DMS 273 (cell line): ENCODE results near the gene TMEM72.
"Not testable (repeated sequence)": the region's sequence is repeated elsewhere in the genome, so short reads cannot be mapped to it uniquely, and the experiment has no call there.

Source experiments
- DNase-seq: peaks from one replicate; lab custom pipeline; 2025; ENCODE audit not compliant: unreplicated experiment; lab: John Stamatoyannopoulos, UW

Gene TMEM72

DNA sequence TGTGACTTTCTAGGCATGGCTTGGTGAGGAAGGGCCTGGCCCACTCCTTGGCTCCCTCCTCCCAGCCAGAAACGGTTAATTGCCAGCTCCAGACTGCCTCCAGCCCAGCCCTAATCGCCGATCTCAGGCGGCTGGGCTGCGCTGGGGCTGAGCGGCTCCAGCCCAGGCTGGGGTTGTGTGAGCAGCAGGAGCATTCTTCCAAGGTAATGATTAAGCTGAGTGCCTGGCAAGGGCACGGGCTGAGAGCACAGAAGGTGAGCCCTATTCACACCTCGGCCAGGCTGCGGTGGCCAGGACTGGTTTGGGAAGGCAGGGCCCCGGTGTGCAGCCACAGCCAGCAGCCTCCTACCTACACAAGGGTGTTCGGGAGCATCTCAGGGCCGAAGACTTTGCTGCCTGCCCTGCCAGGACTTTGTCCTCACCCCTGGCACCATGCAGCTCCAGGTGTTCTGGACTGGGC lies at the start of gene TMEM72:
TSS of gene TMEM72 (plus strand) at position 257 of the 460 bp plus-strand sequence. CDS start at position 433, 176 bp downstream.
- DNase-seq: peak; percentile 37

- DNase-seq: no peak
These were observed 49.0 kb upstream of the TMEM72 start for GRCh38 chr10:44862006-44862751.

GRCh38 chr10:44862924-44863323 lies 48.2 kb upstream of the TMEM72 start:
- peak; percentile 14 for DNase-seq

DNA sequence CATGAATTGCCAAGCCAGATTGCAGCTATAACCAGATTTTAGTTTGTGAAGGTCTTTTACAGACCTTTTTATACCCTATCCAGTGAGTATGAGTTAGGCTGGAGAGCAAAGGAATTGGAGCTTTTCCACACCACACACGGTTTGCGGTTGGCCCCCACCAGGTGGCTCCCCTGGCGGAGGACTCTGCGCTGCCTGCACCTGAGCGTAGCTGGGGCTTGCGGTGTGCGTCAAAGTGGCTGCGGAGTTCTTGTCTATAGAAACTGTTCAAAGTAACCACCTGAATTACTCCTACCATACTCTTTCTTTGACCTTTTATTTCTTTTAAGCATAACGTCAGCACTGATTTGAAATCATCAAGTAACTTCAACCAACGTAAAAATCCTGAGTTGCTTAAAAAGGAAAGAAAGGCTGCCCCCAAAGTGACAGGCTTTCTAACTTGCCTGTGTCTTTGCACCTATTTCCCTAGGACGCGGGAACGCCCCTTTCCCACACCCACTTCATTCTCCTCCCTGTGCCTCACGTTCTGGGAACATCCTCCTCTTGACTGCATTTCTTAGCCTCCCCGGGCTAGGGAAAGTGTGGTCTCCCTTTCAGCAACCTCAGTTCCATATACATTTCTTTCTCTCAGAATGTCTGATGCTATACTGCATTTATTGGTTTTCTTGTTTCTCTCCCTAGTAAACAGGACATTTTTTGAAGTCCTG lies 47.6 kb upstream of the TMEM72 start:
- DNase-seq: peak; percentile 39

GRCh38 chr10:44864051-44864450 lies 47.1 kb upstream of the TMEM72 start:
- DNase-seq: peak; percentile 74

GRCh38 chr10:44864637-44865288 lies 46.4 kb upstream of the TMEM72 start:
- DNase-seq: peak; percentile 91

GRCh38 chr10:44865289-44865671 lies 45.9 kb upstream of the TMEM72 start:
- no peak for DNase-seq

GRCh38 chr10:44866367-44866766 lies 44.8 kb upstream of the TMEM72 start:
- DNase-seq: not testable (repeated sequence)

DNA sequence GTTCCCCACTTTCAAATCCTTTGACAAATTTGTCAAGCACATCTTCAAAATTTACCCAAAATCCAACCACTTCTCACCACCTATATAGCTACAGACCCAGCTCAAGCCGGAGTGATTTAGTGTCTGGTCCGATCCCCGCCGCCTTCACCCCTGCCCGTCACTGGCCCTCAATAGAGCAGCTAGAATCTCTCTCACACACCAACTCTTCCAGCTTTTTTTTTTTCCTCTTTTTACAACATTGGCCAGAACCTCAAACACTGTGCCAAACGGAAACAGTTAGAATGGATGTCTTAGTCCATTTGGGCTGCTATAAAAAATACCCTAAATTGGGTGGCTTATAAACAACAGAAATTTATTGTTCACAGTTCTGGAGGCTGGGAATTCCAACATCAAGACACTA lies 41.1 kb upstream of the TMEM72 start:
- DNase-seq: no peak

DNA sequence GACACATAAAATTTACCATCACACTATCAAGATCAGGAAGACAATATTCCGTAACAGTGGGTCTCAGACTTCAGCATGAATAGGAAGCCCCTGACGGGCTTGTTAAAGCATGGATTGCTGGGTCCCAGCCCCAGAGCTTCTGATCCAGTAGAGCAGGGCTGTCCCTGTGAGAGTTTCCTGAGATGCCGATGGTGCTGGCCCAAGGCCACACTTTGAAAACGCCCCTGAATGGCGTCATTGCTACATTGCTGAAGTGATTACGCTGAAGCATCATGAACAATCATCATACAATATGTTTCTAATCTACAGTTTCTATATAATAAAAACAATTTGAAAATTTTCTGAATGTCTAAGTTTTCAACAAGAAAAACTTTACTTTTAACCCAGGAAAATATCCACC lies 38.0 kb upstream of the TMEM72 start:
- DNase-seq: no peak

GRCh38 chr10:44874166-44874565 lies 37.0 kb upstream of the TMEM72 start:
- no peak for DNase-seq

DNA sequence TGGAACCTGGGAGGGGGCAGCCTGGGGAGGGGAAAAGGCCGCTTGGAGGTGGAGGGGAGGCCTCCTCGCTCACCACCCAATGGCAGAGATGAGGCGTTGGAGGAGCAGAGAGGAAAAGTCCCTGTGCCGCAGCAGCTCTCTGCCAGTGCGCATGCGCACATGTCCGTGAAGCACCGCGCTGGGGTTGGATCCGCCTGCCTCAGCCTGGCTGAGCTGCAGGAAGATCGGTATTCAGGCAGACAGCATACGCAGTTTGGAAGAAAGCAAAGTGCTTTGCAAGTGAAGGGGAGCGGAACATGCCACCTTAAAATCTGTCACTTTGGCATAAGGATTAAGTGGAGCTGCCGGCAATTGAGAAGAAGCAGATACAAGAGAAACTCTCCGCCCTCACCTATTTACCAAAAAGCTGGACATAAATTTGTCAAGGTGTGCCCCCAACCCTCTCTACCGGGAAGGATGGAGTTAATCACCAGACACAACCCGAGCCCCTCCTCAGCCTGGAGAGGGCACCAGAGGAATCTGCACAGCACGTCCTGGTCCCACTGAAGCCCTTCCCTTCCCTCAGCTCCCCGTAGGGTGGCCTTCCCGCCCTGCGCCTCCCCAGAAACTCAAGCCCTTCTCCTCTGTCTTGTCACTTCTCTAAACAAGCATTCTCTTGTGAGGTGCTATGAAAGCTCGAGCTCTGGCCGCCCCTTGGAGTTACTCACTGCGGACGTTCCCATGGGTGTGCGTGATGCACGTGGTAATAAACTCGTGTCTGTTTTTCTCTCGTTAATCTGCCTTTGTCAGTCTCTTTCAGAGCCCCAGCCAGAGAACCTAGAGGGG lies 32.2 kb upstream of the TMEM72 start:
- peak; percentile 90 for DNase-seq

DNA sequence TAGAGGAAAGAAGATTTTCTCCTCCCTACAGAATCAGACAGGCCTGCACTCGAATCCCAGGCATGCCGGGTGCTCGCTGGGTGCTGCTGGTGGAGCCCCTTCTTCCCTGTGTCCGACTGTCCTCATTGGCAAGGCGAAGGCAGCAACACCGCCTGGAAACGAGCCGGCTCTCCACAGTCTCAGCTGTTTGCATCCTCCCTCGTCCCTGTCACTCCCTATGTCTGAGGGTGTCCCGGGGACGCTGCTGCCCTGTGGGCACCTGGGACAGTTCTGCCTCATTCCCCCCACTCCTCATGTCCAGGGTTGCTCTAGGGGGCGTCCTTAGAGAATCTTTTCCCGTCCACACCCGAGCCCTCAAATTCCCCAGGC lies 31.6 kb upstream of the TMEM72 start:
- DNase-seq: no peak

DNA sequence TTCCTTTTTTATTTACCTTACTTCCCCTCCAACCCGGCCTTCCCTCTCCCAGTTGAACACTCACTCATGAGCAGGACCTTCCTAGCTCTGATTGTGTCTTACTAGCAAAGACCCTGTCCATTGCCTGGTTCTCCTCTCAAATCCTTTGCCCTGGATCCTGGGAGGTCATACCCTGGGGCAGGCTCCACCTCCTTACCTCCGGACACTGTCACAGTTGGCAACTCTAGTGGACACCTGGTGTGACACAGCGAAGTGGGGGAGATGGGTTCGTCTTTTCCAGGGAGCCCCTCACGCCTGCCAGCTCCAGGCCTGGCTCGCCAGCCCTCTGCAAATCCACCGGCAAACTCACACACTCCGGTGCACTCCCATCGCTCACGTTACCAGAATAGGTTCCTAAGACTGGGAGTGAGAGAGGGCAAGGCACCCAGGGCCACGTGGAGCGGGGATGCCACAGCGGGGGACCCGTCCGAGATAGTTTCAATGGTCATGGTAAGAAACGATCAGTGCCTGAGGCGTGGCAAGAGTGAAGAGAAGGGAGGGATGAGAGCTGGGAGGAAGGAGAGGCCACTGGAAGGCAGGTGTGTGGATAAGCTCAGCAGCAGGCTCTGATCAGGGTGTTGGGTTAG lies 30.9 kb upstream of the TMEM72 start:
- no peak for DNase-seq

- DNase-seq: no peak
These were observed 29.5 kb upstream of the TMEM72 start for GRCh38 chr10:44881649-44882048.

DNA sequence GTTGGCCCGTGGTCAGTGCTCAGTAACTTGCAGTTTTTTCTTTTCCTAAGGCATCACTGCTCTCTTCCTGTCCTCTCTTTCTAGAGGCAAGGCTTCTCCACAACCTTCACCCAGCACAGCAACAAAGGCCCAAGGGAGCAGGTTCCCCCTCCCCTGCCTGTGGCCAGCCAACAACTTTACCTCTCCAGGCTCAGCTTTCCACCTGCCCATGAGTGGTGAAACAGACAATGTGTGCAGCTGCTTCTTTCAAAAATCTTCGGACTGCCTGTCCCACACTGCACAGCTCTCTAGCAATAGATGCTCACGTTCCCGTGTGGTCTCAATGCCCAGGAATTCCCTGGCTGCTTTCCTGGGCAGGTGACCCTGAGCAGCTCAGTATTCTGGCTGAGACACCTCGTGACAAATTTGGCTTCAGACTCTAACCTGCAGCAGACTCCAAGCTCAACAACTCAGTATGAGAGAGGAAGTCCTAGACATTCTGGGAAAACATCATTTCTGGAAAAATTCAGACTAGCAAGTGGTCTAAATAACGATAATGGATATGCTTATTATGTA lies 28.9 kb upstream of the TMEM72 start:
- no peak for DNase-seq

DNA sequence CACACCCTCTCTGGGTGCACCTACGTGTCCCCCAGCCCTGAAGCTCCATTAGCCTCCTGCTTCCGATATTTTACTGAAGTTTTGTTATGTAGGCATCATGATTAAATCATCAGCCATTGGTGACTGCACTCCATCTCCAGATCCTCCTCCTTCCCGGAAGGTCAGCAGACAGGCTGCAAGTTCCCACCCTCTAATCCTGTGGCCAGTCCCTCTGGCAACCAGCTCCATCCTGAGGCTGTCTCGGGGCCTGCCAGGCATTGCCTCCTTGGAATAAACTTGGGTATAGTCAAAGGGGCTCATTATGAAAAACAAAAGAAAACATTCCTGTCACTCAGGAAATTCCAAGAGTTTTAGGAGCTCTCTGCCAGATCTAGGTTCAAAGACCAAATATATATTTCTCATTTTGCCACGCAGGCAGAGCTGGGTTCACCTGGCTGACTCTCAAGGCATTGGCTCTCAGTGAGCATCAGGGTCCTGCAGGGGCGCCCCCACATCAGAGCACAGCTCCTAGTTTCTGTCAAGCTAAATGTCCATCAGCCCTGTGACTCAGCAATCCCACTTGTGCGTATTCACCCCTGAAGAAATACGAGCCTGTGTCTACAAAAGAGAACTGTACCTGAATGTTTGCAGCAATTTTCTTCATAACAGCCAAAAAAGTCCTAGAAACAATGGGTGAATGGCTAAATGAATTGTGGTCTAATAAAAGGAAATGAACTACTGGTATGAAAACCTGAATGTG lies 27.4 kb upstream of the TMEM72 start:
- DNase-seq: no peak

- no peak for DNase-seq
These were observed 25.4 kb upstream of the TMEM72 start for GRCh38 chr10:44885710-44886109.

- no peak for DNase-seq
These were observed 24.2 kb upstream of the TMEM72 start for GRCh38 chr10:44886966-44887365.

- DNase-seq: no peak
These were observed 22.3 kb upstream of the TMEM72 start for GRCh38 chr10:44888886-44889285.
